ENCODE data around the gene PRXL2C. TPM values are rescaled to one million over a fixed set of nuclear protein-coding genes. Genes with fewer than 3 reads are reported as not detected.
A peak's percentile ranks its signal among the peaks of the same experiment; 100 is the strongest.

PRXL2C gene
- total and polyA plus RNA-seq, 2 of the 8 experiments (the other 6 are each of a cell fraction or from before 2014, with no cell fraction given) = 2.8 to 7.3 TPM

DNA sequence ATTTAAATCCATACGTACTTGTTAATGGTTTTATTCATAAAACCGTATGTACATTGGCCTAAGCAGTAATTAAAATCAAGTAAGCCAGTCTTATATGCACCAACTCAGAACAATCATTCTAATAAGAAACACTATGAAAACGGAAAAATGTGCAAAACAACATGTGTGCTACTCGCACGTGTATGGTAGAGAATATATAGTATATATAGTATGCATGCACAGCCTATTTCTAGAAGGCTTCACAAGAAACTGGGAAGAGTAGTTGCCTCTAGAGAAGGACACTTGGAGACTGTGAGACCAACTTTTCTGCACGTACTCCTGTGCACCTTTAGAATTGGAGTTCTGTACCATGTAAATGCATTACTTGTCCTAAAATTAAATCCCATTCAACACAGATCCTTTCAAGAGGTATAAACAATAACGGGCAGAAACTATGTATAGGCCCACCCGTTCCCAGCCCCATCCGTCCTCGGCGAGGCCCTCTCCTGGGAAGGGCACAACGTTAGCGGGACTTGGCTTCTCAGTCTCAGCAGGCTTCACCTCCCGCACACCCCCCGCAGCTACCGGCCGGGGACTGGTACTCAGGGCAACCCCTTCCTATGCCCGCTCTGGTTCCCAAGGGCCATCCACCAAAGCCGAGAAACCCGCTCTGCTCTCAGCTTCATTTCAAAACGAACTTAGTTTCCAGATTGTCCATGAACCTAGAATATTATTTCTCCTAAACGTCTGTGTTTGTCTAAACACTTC lies 37.5 kb downstream of the PRXL2C start:
- Histone ChIP-seq H2AFZ (ENCODE audit: low read length) (no peak overlapping the region), H3K9me3 (ENCODE audit: insufficient read depth in 2 of 2, low read depth in 1 of 2, low read length in 1 of 2) (no peaks in the 10 kb centered on the region), H2BK5ac (ENCODE audit: low read depth, low read length) (no peak overlapping the region), H3K36me3 (ENCODE audit: control insufficient read depth in 2 of 4, insufficient read depth in 4 of 4, low read length in 3 of 4) (no peaks in the 10 kb centered on the region), H3K79me2 (ENCODE audit: control insufficient read depth in 1 of 2, insufficient read depth in 2 of 2, low read length in 2 of 2) (peaks cover 2 to 57% of the 10 kb centered on the region in 2 experiments; a peak in 2 of 4 replicates), H4K91ac (replicated peaks; ENCODE audit: insufficient read length, low read length) (no peak overlapping the region), H3K4me1 (replicated peaks in 1 of 4; ENCODE audit: control insufficient read depth in 3 of 4, insufficient read depth in 4 of 4, low read length in 3 of 4) (peaks cover 4 to 19% (median 13%) of the 10 kb centered on the region in 4 experiments), H3K4me2 (ENCODE audit: insufficient read depth in 1 of 2, low read depth in 2 of 2, low read length in 2 of 2) (peak overlapping the region; percentile 81 to 98), H3K79me1 (ENCODE audit: low read depth, low read length) (peaks cover 9% of the 10 kb centered on the region; the same call in 1 of the 2 replicates), H2BK12ac (ENCODE audit: low read depth, low read length) (no peak overlapping the region), H3K14ac (ENCODE audit: insufficient read length) (no peak overlapping the region), H2BK20ac (ENCODE audit: low read length) (no peak overlapping the region), H2BK15ac (ENCODE audit: low read length) (no peak overlapping the region), H4K5ac (ENCODE audit: insufficient read length, low read depth, low read length) (no peak overlapping the region), H3K9ac (replicated peaks in 1 of 4; ENCODE audit: extremely low read depth in 1 of 4, low read depth in 3 of 4, low read length in 3 of 4) (no peak overlapping the region; a peak in 2 of 7 replicates), H3K4me3 (ENCODE audit: extremely low read depth in 1 of 4, insufficient read depth in 2 of 4, low read depth in 3 of 4, low read length in 4 of 4) (peak overlapping the region; percentile 51 to 85 (median 72); a peak in 5 of 8 replicates), H3K23me2 (ENCODE audit: low read depth, low read length) (peaks cover 17% of the 10 kb centered on the region), H3K18ac (ENCODE audit: extremely low read depth, low read length) (no peak overlapping the region), H3K27ac (ENCODE audit: low read depth, low read length) (no peak overlapping the region), H3K56ac (replicated peaks; ENCODE audit: insufficient read length, low read depth, low read length) (no peak overlapping the region), H3K23ac (ENCODE audit: insufficient read length) (no peak overlapping the region), H4K8ac (ENCODE audit: extremely low read depth, insufficient read depth, low read length) (no peak overlapping the region), H3K27me3 (replicated peaks in 1 of 4; ENCODE audit: control insufficient read depth in 3 of 4, extremely low read depth in 1 of 4, insufficient read depth in 3 of 4, low read length in 3 of 4) (peaks cover 0 to 13% (median 6%) of the 10 kb centered on the region in 4 experiments; a peak in 5 of 7 replicates), H4K20me1 (replicated peaks in 1 of 2; ENCODE audit: control insufficient read depth in 1 of 2, insufficient read depth in 2 of 2, low read length in 2 of 2) (peaks cover 17 to 19% of the 10 kb centered on the region in 2 experiments), H2AK5ac (ENCODE audit: low read depth, low read length) (no peak overlapping the region), H2BK120ac (replicated peaks; ENCODE audit: low read depth, low read length) (no peak overlapping the region), H3K4ac (replicated peaks; ENCODE audit: insufficient read length, low read depth, low read length) (no peak overlapping the region)
- POLR2A ChIA-PET (ENCODE audit: partially characterized antibody) = interaction anchor here (1.3 to 1.5 kb wide), 2 partner anchors 10 to 11 kb away, joined by 3 to 6 read pairs; no protein-coding TSS in a partner anchor
- DNase-seq (ENCODE audit: low read depth in 1 of 2, low spot score in 2 of 2) (no peak), FAIRE-seq (no peak)
- WGBS, 2 experiments (ENCODE audit: extremely low coverage in 1 of 2, insufficient coverage in 1 of 2, insufficient read length in 1 of 2, insufficient replicate concordance in 2 of 2, low coverage in 1 of 2, low lambda C conversion rate in 2 of 2, missing lambda C conversion rate in 1 of 2) = 63% methylated on average over 22 of the region's 22 CpGs; no CpG with 5 or more reads in 1 of the 2 experiments
- CTCF ChIA-PET (ENCODE audit: partially characterized antibody) = interaction anchor here (0.8 to 1.8 kb wide), 4 partner anchors 12 to 1503 kb away, joined by 3 to 7 read pairs (median 4); no protein-coding TSS in a partner anchor
- TF ChIP-seq, protein P1, sequence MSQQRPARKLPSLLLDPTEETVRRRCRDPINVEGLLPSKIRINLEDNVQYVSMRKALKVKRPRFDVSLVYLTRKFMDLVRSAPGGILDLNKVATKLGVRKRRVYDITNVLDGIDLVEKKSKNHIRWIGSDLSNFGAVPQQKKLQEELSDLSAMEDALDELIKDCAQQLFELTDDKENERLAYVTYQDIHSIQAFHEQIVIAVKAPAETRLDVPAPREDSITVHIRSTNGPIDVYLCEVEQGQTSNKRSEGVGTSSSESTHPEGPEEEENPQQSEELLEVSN (IDR thresholded peaks at IDR 0.05) = no peak
- no peak for TF ChIP-seq POLR2A (IDR thresholded peaks at IDR 0.05; ENCODE audit: control extremely low read depth in 1 of 2, low read depth in 2 of 2, low read length in 2 of 2)
- TF ChIP-seq HDAC6 (IDR thresholded peaks at IDR 0.05; ENCODE audit: low read depth, low read length) = no peak
- TF ChIP-seq, protein P2, sequence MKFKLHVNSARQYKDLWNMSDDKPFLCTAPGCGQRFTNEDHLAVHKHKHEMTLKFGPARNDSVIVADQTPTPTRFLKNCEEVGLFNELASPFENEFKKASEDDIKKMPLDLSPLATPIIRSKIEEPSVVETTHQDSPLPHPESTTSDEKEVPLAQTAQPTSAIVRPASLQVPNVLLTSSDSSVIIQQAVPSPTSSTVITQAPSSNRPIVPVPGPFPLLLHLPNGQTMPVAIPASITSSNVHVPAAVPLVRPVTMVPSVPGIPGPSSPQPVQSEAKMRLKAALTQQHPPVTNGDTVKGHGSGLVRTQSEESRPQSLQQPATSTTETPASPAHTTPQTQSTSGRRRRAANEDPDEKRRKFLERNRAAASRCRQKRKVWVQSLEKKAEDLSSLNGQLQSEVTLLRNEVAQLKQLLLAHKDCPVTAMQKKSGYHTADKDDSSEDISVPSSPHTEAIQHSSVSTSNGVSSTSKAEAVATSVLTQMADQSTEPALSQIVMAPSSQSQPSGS (IDR thresholded peaks at IDR 0.05; ENCODE audit: low read length) = no peak
- no peak for TF ChIP-seq EP300 (IDR thresholded peaks at IDR 0.05; ENCODE audit: borderline replicate concordance in 1 of 2, low read depth in 2 of 2, low read length in 2 of 2)
- TF ChIP-seq CHD1 (IDR thresholded peaks at IDR 0.05; ENCODE audit: low read depth, low read length) = no peak
- TF ChIP-seq CTBP2 (IDR thresholded peaks at IDR 0.05; ENCODE audit: borderline replicate concordance, insufficient read depth, insufficient read length, low read length) = no peak
- TF ChIP-seq, protein P3, sequence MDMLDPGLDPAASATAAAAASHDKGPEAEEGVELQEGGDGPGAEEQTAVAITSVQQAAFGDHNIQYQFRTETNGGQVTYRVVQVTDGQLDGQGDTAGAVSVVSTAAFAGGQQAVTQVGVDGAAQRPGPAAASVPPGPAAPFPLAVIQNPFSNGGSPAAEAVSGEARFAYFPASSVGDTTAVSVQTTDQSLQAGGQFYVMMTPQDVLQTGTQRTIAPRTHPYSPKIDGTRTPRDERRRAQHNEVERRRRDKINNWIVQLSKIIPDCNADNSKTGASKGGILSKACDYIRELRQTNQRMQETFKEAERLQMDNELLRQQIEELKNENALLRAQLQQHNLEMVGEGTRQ (IDR thresholded peaks at IDR 0.05; ENCODE audit: low read length) = no peak
